Measurements from ENCODE around the gene BRD3OS.

Gene BRD3OS

GRCh38 chr9:133977421-133978201 lies 47.7 kb upstream of the BRD3OS start:
- H3K36me3 ChIP-seq (replicated peaks; ENCODE audit: low read depth, low read length): peaks cover 15% of the 10 kb centered on the region
- H3K9me3 ChIP-seq (ENCODE audit: insufficient read depth, low read length): no peaks in the 10 kb centered on the region
- H3K4me2 ChIP-seq (ENCODE audit: low read length): no peak overlapping the region
- H3K4me1 ChIP-seq (ENCODE audit: low read length): peaks cover 32% of the 10 kb centered on the region
- peaks cover 100% of the 10 kb centered on the region for H3K79me2 ChIP-seq (ENCODE audit: low read length)
- no peak overlapping the region for H3K27ac ChIP-seq (ENCODE audit: low read length)
- peaks cover 99% of the 10 kb centered on the region for H4K20me1 ChIP-seq (ENCODE audit: insufficient read depth, low read length)
- H3K9ac ChIP-seq (ENCODE audit: low read length): no peak overlapping the region
- no peaks in the 10 kb centered on the region for H3K27me3 ChIP-seq (ENCODE audit: low read depth, low read length)
- no peak overlapping the region for H2AFZ ChIP-seq (ENCODE audit: low read depth, low read length)
- no peak overlapping the region for H3K4me3 ChIP-seq (ENCODE audit: low read length)
- no peak for TF ChIP-seq EZH2phosphoT487 (IDR thresholded peaks at IDR 0.05; ENCODE audit: low read depth)
- TF ChIP-seq, protein P1, sequence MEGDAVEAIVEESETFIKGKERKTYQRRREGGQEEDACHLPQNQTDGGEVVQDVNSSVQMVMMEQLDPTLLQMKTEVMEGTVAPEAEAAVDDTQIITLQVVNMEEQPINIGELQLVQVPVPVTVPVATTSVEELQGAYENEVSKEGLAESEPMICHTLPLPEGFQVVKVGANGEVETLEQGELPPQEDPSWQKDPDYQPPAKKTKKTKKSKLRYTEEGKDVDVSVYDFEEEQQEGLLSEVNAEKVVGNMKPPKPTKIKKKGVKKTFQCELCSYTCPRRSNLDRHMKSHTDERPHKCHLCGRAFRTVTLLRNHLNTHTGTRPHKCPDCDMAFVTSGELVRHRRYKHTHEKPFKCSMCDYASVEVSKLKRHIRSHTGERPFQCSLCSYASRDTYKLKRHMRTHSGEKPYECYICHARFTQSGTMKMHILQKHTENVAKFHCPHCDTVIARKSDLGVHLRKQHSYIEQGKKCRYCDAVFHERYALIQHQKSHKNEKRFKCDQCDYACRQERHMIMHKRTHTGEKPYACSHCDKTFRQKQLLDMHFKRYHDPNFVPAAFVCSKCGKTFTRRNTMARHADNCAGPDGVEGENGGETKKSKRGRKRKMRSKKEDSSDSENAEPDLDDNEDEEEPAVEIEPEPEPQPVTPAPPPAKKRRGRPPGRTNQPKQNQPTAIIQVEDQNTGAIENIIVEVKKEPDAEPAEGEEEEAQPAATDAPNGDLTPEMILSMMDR (IDR thresholded peaks at IDR 0.05; ENCODE audit: low read depth, low read length): no peak

DNA sequence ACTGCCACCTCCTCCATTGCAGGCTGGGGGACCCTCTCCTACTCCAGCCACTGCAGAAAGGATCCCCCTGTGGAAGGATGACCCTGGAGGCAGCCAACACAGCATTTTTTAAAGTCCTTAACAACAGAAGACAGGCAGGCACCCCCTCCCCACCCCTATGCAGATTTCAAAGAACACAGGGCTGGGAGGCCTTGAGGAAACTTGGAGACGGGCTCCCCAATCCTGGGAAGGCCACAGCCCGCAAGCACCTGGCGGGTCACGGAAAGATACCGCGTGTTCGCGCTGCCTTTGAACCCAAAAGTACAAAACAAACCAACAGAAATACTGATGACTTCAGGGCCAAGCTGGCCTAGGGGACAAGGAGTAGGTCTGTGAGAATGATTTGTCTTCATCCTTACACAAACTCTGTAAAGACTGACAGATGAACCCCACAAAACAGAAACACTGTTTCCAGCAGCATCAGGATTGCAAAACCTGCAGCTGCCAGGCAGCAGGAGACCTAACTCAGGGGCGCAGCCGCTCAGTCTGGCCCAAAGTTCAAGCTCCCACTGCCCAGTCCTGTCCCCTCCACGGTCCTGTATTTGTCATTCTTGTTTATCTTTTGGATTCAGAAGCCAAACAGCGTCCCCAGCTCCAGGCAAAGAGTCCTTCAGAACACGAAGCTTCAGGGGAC lies 46.9 kb upstream of the BRD3OS start:
- Histone ChIP-seq H3K27me3 (ENCODE audit: low read depth, low read length) (no peaks in the 10 kb centered on the region), H3K4me3 (ENCODE audit: low read length) (no peak overlapping the region), H3K27ac (ENCODE audit: low read length) (no peak overlapping the region), H4K20me1 (ENCODE audit: insufficient read depth, low read length) (peaks cover 99% of the 10 kb centered on the region), H3K4me1 (ENCODE audit: low read length) (peaks cover 40% of the 10 kb centered on the region), H3K4me2 (ENCODE audit: low read length) (no peak overlapping the region), H3K9ac (ENCODE audit: low read length) (no peak overlapping the region), H3K79me2 (ENCODE audit: low read length) (peaks cover 100% of the 10 kb centered on the region), H3K36me3 (replicated peaks; ENCODE audit: low read depth, low read length) (peaks cover 15% of the 10 kb centered on the region), H3K9me3 (ENCODE audit: insufficient read depth, low read length) (no peaks in the 10 kb centered on the region), H2AFZ (ENCODE audit: low read depth, low read length) (no peak overlapping the region)
- TF ChIP-seq, protein P1 (IDR thresholded peaks at IDR 0.05; ENCODE audit: low read depth, low read length): no peak
- no peak for TF ChIP-seq EZH2phosphoT487 (IDR thresholded peaks at IDR 0.05; ENCODE audit: low read depth)

DNA sequence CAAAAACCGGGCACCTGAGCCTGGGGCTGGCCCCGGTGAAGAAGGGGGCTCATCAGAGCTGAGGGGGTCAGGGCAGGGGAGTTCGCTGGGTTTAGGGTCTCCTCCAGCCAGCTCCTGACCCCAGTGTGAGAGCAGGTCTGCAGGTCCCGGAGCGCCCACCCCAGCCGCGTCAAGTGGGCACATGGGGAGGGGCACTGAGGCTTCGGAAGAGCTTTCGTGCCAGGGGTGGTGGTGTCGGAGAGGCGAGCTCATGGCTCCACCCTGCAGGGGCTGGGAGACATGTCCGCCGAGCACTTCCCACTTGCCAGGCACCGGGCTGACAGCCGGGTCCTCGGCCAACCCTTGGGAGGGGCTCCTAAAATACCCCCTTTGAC lies 46.4 kb upstream of the BRD3OS start:
- H3K4me2 ChIP-seq (ENCODE audit: low read length): no peak overlapping the region
- H3K79me2 ChIP-seq (ENCODE audit: low read length): peaks cover 100% of the 10 kb centered on the region
- no peak overlapping the region for H3K4me3 ChIP-seq (ENCODE audit: low read length)
- H3K9ac ChIP-seq (ENCODE audit: low read length): no peak overlapping the region
- H3K36me3 ChIP-seq (replicated peaks; ENCODE audit: low read depth, low read length): peaks cover 15% of the 10 kb centered on the region
- no peak overlapping the region for H3K27ac ChIP-seq (ENCODE audit: low read length)
- no peak overlapping the region for H2AFZ ChIP-seq (ENCODE audit: low read depth, low read length)
- no peaks in the 10 kb centered on the region for H3K9me3 ChIP-seq (ENCODE audit: insufficient read depth, low read length)
- TF ChIP-seq EZH2phosphoT487 (IDR thresholded peaks at IDR 0.05; ENCODE audit: low read depth): no peak
- TF ChIP-seq, protein P1 (IDR thresholded peaks at IDR 0.05; ENCODE audit: low read depth, low read length): no peak
- H4K20me1 ChIP-seq (ENCODE audit: insufficient read depth, low read length): peaks cover 95% of the 10 kb centered on the region
- peaks cover 41% of the 10 kb centered on the region for H3K4me1 ChIP-seq (ENCODE audit: low read length)
- H3K27me3 ChIP-seq (ENCODE audit: low read depth, low read length): no peaks in the 10 kb centered on the region

- Histone ChIP-seq H3K4me1 (ENCODE audit: low read length) (peaks cover 41% of the 10 kb centered on the region), H2AFZ (ENCODE audit: low read depth, low read length) (no peak overlapping the region), H3K27me3 (ENCODE audit: low read depth, low read length) (no peaks in the 10 kb centered on the region), H3K79me2 (ENCODE audit: low read length) (peaks cover 100% of the 10 kb centered on the region), H3K4me2 (ENCODE audit: low read length) (peak overlapping the region; percentile 70), H3K9ac (ENCODE audit: low read length) (no peak overlapping the region; the same call in 1 of the 2 replicates), H3K27ac (ENCODE audit: low read length) (no peak overlapping the region), H3K4me3 (ENCODE audit: low read length) (peak overlapping the region; percentile 41; the same call in 1 of the 2 replicates), H4K20me1 (ENCODE audit: insufficient read depth, low read length) (peaks cover 95% of the 10 kb centered on the region), H3K9me3 (ENCODE audit: insufficient read depth, low read length) (no peaks in the 10 kb centered on the region), H3K36me3 (replicated peaks; ENCODE audit: low read depth, low read length) (peaks cover 15% of the 10 kb centered on the region)
- TF ChIP-seq EZH2phosphoT487 (IDR thresholded peaks at IDR 0.05; ENCODE audit: low read depth): no peak
- TF ChIP-seq, protein P1 (IDR thresholded peaks at IDR 0.05; ENCODE audit: low read depth, low read length): no peak
Observed at GRCh38 chr9:133979273-133979920, 45.9 kb upstream of the BRD3OS start.

Data from OCI-LY3 (cell line).